Daoy (cell line): ENCODE results near the gene EXOC2. TPM values are rescaled to one million over a fixed set of nuclear protein-coding genes. Genes with fewer than 3 reads are reported as not detected.

Experiments
- DNase-seq: peaks from one replicate; pipeline ENCODE4 v3.0.0-alpha.2; 2015; ENCODE audit warnings: low read depth
- total RNA-seq: library from RNA; depleted of rRNA; stranded (reverse); fragments of >200 nt; shearing (Covaris generic); gene quantifications from 2 replicates; pipeline ENCODE4 v1.2.3, GENCODE V29; 2014; rRNA removed

The EXOC2 gene, protein sequence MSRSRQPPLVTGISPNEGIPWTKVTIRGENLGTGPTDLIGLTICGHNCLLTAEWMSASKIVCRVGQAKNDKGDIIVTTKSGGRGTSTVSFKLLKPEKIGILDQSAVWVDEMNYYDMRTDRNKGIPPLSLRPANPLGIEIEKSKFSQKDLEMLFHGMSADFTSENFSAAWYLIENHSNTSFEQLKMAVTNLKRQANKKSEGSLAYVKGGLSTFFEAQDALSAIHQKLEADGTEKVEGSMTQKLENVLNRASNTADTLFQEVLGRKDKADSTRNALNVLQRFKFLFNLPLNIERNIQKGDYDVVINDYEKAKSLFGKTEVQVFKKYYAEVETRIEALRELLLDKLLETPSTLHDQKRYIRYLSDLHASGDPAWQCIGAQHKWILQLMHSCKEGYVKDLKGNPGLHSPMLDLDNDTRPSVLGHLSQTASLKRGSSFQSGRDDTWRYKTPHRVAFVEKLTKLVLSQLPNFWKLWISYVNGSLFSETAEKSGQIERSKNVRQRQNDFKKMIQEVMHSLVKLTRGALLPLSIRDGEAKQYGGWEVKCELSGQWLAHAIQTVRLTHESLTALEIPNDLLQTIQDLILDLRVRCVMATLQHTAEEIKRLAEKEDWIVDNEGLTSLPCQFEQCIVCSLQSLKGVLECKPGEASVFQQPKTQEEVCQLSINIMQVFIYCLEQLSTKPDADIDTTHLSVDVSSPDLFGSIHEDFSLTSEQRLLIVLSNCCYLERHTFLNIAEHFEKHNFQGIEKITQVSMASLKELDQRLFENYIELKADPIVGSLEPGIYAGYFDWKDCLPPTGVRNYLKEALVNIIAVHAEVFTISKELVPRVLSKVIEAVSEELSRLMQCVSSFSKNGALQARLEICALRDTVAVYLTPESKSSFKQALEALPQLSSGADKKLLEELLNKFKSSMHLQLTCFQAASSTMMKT
- 38.2 and 46.2 TPM in 2 replicates for total RNA-seq

- DNase-seq = peak; percentile 93
Observed at GRCh38 chr6:692858-693722, at the start of gene EXOC2. TSS of gene EXOC2 (minus strand) at chr6:693139. CDS start at chr6:637818, 55,321 bp downstream.

GRCh38 chr6:741410-742339 is 48.7 kb upstream of the EXOC2 start:
- no peak for DNase-seq

DNA sequence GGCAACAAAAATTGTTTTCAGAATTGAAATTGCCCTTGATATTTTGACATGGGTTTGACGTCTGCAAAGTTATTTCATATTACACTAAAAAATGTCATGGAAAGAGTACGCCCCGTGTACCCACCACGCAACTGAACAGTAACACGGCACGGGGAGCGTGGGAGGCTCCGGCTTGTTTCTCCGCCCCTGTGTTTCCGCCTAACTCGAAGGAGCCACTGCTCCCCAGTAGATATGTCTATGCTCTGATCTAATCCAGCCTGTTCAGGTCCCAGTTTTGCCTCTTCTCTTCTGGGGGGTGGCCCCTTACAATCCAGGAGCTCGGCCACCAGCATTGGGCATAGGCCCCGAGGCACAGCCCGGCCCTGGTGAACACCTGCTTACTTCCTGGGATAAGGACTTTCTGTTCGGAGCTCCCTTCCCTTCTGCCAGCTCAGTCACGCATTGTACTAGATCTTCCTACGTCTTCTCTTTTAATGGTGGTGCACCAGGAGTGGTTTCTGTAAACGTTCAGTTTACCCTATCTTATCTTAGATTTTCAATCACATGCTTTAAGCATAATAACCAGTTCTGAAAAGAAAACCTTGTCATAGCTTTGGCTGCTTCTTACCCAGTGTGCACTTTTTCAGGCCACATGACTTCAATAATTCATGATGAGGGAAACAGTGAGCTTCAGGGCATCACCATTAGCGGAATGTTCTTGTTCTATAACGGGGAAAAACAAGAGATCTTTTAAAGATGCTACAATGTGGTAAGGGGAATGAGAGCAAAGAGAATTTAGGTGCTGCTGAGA is 43.9 kb upstream of the EXOC2 start:
- no peak for DNase-seq

- DNase-seq = no peak
Observed at GRCh38 chr6:733431-734219, 40.7 kb upstream of the EXOC2 start.

- DNase-seq = no peak
Observed at GRCh38 chr6:731924-732323, 39.0 kb upstream of the EXOC2 start.

- no peak for DNase-seq
Observed at GRCh38 chr6:729606-730320, 36.8 kb upstream of the EXOC2 start.

GRCh38 chr6:727856-728255 is 34.9 kb upstream of the EXOC2 start:
- DNase-seq = no peak

- no peak for DNase-seq
Observed at GRCh38 chr6:723540-723939, 30.6 kb upstream of the EXOC2 start.

- DNase-seq = no peak
Observed at GRCh38 chr6:722608-723007, 29.7 kb upstream of the EXOC2 start.

- DNase-seq = peak; percentile 83
Observed at GRCh38 chr6:722077-722524, 29.2 kb upstream of the EXOC2 start.

- DNase-seq = no peak
Observed at GRCh38 chr6:718345-718744, 25.4 kb upstream of the EXOC2 start.

GRCh38 chr6:717135-717534 is 24.2 kb upstream of the EXOC2 start:
- DNase-seq = no peak

DNA sequence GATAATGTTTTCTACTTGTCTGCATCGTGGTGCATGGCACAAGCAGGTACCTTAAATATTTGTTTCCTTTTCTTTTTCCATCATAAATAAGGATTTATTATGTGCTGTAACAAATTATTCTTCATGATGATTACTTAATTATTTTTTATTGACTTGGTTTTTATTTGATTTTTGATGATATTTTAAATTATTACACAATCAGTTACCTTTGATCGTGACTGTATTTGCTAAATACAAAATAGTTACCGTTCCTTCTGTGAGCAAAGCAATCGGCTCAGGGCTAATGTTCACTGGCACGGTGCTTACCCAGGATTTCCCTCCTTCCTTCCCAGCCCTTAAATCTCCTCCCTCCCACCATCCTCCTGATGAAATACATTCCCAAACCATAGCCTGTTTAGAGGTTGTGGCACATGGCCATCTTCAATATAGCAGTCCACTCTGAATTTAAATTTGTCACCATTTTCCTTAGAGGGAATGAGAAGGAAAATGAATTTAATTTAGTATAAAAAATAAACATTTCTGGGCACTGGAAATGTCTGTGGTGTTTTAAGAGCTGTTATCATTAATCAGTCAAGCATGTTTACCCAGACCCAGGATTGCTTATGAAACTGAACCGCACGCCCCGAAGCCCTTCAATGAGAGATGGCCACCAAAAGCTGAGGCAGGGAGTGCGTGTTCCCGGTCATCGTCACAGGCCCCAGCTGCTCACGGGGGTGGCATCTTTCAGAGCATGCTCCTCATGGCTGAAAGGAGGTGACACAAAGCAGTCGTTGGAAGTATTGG is 23.0 kb upstream of the EXOC2 start:
- no peak for DNase-seq

DNA sequence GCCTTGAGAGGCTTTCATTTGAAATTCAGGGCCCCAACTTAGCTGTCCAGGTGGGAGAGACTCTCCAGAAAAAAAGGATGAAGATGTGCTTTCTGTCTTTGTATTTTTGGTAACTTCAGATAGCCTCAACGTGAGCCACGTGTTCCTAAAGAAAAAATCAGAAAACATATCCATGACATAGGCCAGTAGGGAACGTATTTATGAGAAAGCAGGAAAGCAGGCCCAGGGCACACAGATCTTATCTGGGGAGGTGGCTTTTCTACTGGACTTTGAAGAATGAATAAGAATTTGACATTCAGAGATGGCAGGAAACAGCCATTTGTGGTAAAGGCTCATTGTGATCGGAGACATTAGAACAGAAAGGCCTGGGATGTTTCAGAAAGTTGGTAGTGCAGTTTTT is 21.2 kb upstream of the EXOC2 start:
- DNase-seq = no peak

DNA sequence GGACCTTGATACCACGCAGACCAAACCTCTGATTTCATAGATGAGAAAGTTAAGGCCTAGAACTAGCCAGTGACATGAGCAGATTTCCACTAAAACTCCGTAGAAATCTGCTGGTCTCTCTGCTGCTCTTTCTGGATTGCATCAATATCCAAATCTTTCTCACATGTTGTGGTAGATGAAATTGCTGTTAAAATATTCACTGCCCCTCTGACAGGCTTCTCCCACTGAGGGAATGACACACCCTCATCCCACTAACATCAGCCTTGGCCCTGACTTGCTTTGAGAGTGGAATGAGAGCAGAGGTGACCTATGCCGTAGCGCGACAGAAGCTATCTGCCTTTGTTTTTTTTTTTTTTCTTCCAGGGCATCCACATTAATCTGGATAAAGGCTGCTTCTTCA is 20.4 kb upstream of the EXOC2 start:
- DNase-seq = no peak

GRCh38 chr6:712805-713204 is 19.9 kb upstream of the EXOC2 start:
- DNase-seq = no peak

- DNase-seq = no peak
Observed at GRCh38 chr6:711925-712324, 19.0 kb upstream of the EXOC2 start.
